T-helper 2 cell treated with Interferon-gamma antibody and Interleukin-4, amounts not matched to agents 100 ng/mL and 5 ng/mL, for 36 hours (primary cell): ENCODE data around the gene THUMPD2. TPM values are rescaled to one million over a fixed set of nuclear protein-coding genes. Genes with fewer than 3 reads are reported as not detected.
"Not testable (repeated sequence)": the region's sequence is repeated elsewhere in the genome, so short reads cannot be mapped to it uniquely, and the experiment has no call there.

Experiments used
- intact Hi-C: fragments of 100-400 bp; cut with micrococcal nuclease; formaldehyde crosslinking; loops from one replicate; pipeline ENCODE4 v1.15.1; 2023
- total RNA-seq: library from RNA; stranded (reverse); gene quantifications from 2 replicates; pipeline ENCODE4 v1.2.3, GENCODE V29; 2022

Gene THUMPD2
- total RNA-seq = 14.0 and 14.5 TPM in 2 replicates

- intact Hi-C loops = loop anchor here (2.0 kb wide), 1 partner anchor 340 kb away; no protein-coding TSS in a partner anchor
These were observed at the start of gene THUMPD2 for GRCh38 chr2:39778775-39779340. Gene THUMPD2 (minus strand): TSS chr2:39779258. CDS start chr2:39779239, 19 bp downstream.

GRCh38 chr2:39821871-39822270 lies 42.8 kb upstream of the THUMPD2 start:
- intact Hi-C loops = no loop called here

- intact Hi-C loops = no loop called here
These were observed 37.8 kb upstream of the THUMPD2 start for GRCh38 chr2:39816845-39817244.

- intact Hi-C loops = no loop called here
These were observed 37.4 kb upstream of the THUMPD2 start for GRCh38 chr2:39816428-39816827.

- intact Hi-C loops = no loop called here
These were observed 27.0 kb upstream of the THUMPD2 start for GRCh38 chr2:39805936-39806608.

- intact Hi-C loops = no loop called here
These were observed 24.8 kb upstream of the THUMPD2 start for GRCh38 chr2:39803839-39804238.

- intact Hi-C loops = no loop called here
These were observed 21.7 kb upstream of the THUMPD2 start for GRCh38 chr2:39800752-39801151.

GRCh38 chr2:39796134-39796533 lies 17.1 kb upstream of the THUMPD2 start:
- intact Hi-C loops = no loop called here

GRCh38 chr2:39790216-39790818 lies 11.3 kb upstream of the THUMPD2 start:
- intact Hi-C loops = not testable (repeated sequence)

- intact Hi-C loops = no loop called here
These were observed 8.9 kb upstream of the THUMPD2 start for GRCh38 chr2:39787950-39788349.

- intact Hi-C loops = no loop called here
These were observed 7.9 kb upstream of the THUMPD2 start for GRCh38 chr2:39786761-39787522.

- intact Hi-C loops = no loop called here
These were observed 3.5 kb upstream of the THUMPD2 start for GRCh38 chr2:39782591-39782990.

GRCh38 chr2:39781697-39782096 lies 2.6 kb upstream of the THUMPD2 start:
- intact Hi-C loops = no loop called here

- intact Hi-C loops = no loop called here
These were observed 2.0 kb upstream of the THUMPD2 start for GRCh38 chr2:39780825-39781600.

- intact Hi-C loops = loop anchor here (2.0 kb wide), 1 partner anchor 341 kb away; no protein-coding TSS in a partner anchor
These were observed 869 bp upstream of the THUMPD2 start for GRCh38 chr2:39779927-39780326.

- intact Hi-C loops = loop anchor here (2.0 kb wide), 1 partner anchor 341 kb away; no protein-coding TSS in a partner anchor
These were observed 338 bp upstream of the THUMPD2 start for GRCh38 chr2:39779341-39779851.

- intact Hi-C loops = loop anchor here (2.0 kb wide), 1 partner anchor 339 kb away; no protein-coding TSS in a partner anchor
These were observed 825 bp downstream of the THUMPD2 start for GRCh38 chr2:39778233-39778632.

- intact Hi-C loops = no loop called here
These were observed 6.3 kb downstream of the THUMPD2 start for GRCh38 chr2:39772812-39773152.

- intact Hi-C loops = no loop called here
These were observed 6.8 kb downstream of the THUMPD2 start for GRCh38 chr2:39772086-39772811.

- intact Hi-C loops = no loop called here
These were observed 16.6 kb downstream of the THUMPD2 start for GRCh38 chr2:39762448-39762847.
